Lower leg skin (tissue), 3 donors: ENCODE data around the gene BIRC5.

Source experiments
- POLR2A ChIP-seq, 2 donors: fragments of 450-650 bp; IDR thresholded peaks; one replicate each; pipeline ENCODE4 v1.6.1; 2016 to 2017; ENCODE audit warnings: antibody characterized with exemption in 2 of 2, mild to moderate bottlenecking in 1 of 2, moderate library complexity in 1 of 2
- TF ChIP-seq, protein P1 (sequence below), 3 donors: fragments of 450-650 bp; IDR thresholded peaks; one replicate each; pipeline ENCODE4 v1.5.1; 2016; ENCODE audit warnings: antibody characterized with exemption in 3 of 3, mild to moderate bottlenecking in 3 of 3, moderate library complexity in 2 of 3

DNA sequence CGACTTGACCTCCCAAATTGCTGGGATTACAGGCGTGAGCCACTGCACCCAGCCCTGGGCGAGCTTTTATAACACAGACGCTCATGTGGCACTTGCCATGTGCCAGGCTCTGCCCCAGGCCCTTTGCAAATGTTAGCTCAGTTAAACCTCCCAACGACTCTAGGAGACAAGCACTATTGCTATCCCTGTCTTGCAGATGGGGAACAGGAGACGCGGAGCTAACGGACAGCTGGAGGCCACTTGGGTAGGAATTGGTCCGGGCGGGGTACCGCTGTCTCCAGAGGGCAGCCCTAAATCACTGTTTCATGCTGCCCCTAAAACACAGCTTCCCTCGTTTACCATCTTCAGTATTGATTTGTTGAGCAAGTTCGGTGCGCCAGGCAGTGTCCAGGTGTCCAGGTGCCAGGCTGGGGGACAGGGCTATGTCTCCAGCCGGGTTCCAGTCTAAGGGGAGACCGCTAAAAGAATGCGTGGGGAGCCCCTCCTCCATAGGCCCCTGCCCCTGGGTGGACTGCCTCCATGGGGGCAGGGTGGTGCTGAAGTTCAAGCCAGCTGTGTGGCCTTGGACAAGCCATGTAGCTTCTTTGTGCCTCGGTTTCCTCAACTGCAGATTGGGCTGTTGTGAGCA lies 41.1 kb downstream of the BIRC5 start:
- TF ChIP-seq, protein P1, sequence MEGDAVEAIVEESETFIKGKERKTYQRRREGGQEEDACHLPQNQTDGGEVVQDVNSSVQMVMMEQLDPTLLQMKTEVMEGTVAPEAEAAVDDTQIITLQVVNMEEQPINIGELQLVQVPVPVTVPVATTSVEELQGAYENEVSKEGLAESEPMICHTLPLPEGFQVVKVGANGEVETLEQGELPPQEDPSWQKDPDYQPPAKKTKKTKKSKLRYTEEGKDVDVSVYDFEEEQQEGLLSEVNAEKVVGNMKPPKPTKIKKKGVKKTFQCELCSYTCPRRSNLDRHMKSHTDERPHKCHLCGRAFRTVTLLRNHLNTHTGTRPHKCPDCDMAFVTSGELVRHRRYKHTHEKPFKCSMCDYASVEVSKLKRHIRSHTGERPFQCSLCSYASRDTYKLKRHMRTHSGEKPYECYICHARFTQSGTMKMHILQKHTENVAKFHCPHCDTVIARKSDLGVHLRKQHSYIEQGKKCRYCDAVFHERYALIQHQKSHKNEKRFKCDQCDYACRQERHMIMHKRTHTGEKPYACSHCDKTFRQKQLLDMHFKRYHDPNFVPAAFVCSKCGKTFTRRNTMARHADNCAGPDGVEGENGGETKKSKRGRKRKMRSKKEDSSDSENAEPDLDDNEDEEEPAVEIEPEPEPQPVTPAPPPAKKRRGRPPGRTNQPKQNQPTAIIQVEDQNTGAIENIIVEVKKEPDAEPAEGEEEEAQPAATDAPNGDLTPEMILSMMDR (IDR thresholded peaks at IDR 0.05): no peak
- TF ChIP-seq POLR2A (IDR thresholded peaks at IDR 0.05): no peak
